DLD1 (cell line): ENCODE results near the gene SEMA3C.

Experiments
- in situ Hi-C: cut with HindIII; loops from 2 replicates; pipeline ENCODE4 v1.10.0; 2017; ENCODE audit warnings: low sequenced_read_pairs

SEMA3C gene

GRCh38 chr7:80829527-80829926 lies 89.3 kb downstream of the SEMA3C start:
- in situ Hi-C loops: no loop called here

GRCh38 chr7:80827239-80827633 lies 91.6 kb downstream of the SEMA3C start:
- in situ Hi-C loops: no loop called here

DNA sequence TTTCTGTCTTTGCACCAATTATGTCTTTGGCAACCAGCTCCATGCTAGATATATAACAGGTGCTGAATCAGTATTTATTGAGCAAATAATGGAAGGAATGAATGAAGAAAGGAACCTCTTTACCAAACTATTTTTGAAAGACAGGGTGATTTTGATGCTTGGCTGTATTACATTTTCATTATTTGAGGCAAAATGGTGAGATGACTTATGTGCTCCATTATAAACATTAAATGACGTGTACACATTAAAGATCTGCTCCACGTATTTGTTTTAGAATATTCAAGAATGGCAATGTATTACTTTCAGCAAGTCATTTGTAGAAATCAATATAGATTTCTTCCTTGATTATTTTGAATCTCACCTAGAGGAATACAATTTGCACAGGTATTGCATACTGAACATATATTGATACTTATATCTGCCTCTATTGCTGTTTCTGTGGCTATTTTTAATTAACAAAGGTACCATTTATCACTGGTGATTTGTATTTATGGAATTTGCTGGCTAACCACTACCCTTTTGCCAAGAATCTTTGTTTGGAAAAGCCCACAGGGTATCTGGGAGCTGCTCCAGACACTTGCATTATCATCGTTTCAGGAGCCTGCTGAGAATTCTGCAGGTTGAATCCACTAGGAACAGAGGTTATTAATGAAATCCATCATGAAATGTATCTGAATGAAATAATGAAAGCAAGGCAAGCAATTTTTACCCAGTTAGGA lies 92.2 kb downstream of the SEMA3C start:
- in situ Hi-C loops: no loop called here

DNA sequence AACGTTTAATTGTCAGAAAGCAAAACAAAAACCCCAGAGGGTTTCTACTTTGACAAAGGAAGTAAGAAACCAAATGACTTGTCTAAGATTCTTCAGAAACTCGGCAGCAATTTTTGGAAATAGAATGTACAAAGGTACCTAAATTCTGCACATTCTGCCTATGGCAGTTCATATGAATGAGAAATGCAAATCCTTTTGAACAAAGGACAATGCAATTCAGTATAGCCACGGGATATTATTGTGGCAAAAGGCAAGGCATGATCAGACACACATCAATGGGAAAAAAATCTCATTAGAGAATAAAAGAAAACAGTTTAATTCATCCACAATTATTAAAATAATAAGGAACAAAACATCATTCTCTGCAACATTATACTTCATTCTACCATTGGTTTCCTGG lies 93.4 kb downstream of the SEMA3C start:
- in situ Hi-C loops: no loop called here

- in situ Hi-C loops: no loop called here
Measured at GRCh38 chr7:80824253-80824652, 94.6 kb downstream of the SEMA3C start.

DNA sequence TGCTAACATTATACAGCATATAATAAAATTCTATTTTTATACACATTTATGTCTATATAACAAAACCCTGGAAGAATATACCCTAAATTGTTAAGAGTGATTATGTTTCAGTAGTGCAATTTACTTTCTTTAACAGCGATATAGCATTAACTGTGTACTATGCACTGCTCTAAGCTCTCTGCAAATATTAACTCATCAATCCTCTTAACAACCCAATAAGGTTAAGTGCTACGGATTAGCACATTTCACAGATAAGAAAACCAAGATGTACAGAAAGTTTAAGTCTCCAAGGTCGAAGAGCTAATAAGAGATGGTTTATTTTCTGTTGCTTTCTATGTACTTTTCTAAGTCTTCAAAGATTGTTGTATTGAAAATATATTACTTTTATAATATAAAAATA lies 95.8 kb downstream of the SEMA3C start:
- in situ Hi-C loops: no loop called here

- in situ Hi-C loops: no loop called here
Measured at GRCh38 chr7:80821771-80822319, 97.0 kb downstream of the SEMA3C start.

DNA sequence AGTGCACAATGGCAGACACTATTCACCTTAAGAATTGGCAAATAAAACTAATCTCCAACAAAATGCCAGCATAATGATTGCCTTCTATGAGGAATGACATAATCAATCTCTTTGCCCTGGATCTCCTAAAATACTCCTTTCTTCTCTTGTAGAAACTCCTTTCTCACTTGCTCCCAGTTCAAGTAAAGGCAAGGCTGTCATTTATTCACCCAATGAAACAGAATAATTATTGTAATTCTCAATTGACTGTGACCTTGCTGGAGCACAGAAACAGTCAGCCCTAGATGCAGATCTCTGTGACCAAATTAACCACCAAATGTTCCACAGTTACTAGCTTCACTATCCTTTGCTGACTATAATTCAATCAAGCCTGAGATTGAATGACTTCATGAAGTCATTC lies 99.3 kb downstream of the SEMA3C start:
- in situ Hi-C loops: no loop called here

GRCh38 chr7:80818181-80818580 lies 100.7 kb downstream of the SEMA3C start:
- in situ Hi-C loops: no loop called here

DNA sequence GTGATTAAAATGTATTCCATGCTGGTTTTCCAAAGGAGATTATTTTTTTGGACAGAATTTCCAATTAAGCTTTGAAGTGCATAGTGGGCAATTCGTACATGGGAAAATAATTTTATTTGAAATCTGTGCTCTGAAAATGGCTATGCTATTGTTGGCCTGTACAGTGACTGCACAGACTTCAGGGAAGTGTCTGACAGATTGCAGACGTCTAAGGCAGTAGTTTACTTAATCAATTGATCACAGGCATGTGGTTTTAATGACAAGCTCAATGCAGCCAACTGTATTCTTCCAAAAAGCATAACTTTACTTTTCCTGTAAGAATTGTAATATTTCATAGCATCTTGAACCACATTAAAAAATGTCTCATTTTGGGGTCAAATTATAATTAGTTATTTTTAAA lies 102.0 kb downstream of the SEMA3C start:
- in situ Hi-C loops: no loop called here

DNA sequence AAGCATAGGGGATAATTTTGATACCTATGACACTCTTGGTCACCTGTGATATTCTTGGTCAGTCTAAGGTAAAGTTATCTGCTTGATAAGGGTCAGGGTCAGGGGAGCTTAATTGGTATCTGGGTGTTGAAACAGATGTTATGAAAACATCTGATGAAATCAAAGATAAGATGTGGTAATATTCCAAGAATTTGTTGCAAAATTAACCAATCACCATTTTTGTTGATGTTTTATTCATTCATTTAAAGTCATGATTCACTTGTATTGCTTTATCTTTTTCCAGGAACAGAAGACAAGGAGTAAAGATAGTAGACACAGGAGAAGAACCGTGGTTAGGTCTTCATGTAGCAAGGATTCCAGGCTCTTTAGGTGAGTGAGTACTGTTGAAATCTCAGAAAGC lies 103.1 kb downstream of the SEMA3C start:
- in situ Hi-C loops: no loop called here

DNA sequence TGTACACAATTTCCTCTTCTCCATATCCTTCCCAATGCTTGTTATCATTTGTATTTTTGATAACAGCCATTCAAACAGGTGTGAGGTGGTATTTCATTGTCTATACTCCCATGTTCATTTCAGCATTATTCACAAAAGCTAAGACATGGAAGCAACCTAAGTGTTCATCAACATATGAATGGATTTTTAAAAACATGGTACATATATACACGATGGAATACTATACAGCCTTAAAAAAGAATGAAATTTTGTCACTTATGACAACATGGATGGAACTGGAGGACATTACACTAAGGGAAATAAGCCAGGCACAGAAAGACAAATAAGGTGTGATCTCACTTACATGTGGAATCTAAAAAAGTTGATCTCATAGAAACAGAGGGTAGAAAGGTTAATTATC lies 109.3 kb downstream of the SEMA3C start:
- in situ Hi-C loops: no loop called here

GRCh38 chr7:80807166-80807900 lies 111.5 kb downstream of the SEMA3C start:
- in situ Hi-C loops: no loop called here

DNA sequence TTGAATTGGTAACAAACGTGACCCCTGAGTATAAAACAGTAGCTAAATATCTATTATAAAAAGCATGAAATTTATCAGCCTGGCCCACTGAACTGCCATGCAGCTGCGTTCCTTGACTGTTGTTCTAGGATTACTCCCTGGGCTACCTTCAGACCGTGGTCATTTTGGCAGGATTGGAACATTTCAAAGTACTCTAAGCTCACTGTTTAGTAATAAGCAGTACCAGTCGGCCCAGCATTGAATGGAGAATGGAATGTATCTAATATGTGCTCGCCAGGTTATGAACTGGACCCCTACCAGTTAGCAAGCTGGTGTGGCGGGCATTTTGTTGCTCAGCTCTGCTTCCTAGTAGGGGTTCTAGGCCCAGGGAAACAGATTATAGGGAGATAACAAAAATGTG lies 112.2 kb downstream of the SEMA3C start:
- in situ Hi-C loops: no loop called here

DNA sequence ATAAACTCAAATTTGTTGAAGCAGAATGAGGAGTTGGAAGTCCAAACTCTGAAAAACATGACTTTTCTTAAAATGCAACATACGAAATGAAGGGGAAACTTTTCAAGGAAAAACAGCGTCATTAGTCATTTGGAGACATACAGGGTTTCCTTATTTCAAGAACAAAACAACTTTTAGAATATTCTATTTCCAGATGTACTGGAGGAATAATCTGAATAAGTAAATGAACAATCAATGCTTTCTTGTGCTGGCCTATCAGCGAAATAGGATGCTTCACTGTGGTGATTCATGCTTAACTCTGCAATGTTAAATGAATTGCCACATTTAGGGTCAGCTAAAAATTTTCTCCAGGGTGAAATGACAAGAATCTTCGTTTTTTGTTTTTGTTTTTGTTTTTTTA lies 114.3 kb downstream of the SEMA3C start:
- in situ Hi-C loops: no loop called here

- in situ Hi-C loops: no loop called here
Measured at GRCh38 chr7:80802527-80802926, 116.3 kb downstream of the SEMA3C start.

GRCh38 chr7:80794631-80795573 lies 123.9 kb downstream of the SEMA3C start:
- in situ Hi-C loops: no loop called here

DNA sequence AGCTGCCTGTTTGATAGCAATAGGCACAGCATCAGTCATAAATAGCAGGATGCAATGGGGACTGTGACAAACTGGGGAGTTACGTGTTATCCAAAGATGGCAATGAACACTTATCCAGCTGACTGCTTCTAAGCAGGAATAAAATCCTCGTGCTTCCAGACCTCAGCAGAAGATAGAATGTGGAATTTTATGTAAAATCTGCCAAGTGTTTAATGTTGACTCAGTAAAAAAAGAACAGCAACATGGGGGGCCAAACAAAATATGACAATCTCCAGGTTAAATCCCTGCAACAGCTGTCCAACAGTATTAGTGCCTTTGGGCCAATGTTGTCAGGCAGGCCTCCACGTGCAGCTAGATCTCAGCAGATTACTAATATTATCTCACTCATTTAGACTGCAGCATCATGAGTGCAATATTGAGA lies 127.3 kb downstream of the SEMA3C start:
- in situ Hi-C loops: no loop called here

GRCh38 chr7:80790877-80791276 lies 128.0 kb downstream of the SEMA3C start:
- in situ Hi-C loops: no loop called here

DNA sequence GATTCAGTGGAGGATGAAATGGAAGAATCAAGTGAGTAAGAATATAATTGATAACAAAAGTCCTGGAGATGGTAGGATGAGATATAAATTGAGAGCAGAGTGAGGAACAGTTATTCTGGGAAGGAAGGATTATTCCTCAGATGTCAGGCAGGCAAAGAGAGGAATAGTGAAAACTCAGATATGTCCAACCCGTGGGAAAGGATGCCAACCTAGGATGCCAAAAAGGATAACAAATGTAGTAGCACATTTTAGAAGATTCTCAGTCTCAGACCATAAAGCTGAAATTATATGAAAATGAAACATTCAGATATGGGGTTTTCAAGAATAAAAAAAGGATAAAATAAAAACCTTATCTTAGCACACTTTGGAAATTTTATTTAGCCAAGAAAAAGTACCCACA lies 131.1 kb downstream of the SEMA3C start:
- in situ Hi-C loops: no loop called here

- in situ Hi-C loops: no loop called here
Measured at GRCh38 chr7:80785961-80786536, 132.8 kb downstream of the SEMA3C start.
